GM11168 (cell line): ENCODE measurements around the gene RO60.

ENCODE experiments used
- in situ Hi-C: fragments of 300-500 bp; cut with MboI; formaldehyde crosslinking; loops from one replicate; pipeline ENCODE4 v1.12.0; 2022; ENCODE audit warnings: low sequenced_read_pairs; ENCODE audit not compliant: unreplicated experiment

RO60 gene

GRCh38 chr1:193060115-193060403, 647 bp downstream of the RO60 start:
- in situ Hi-C loops, result no loop called here

- in situ Hi-C loops, result no loop called here
These were observed 994 bp downstream of the RO60 start for GRCh38 chr1:193060406-193060805.

GRCh38 chr1:193060938-193061337, 1.5 kb downstream of the RO60 start:
- in situ Hi-C loops, result no loop called here

GRCh38 chr1:193062698-193063463, 3.5 kb downstream of the RO60 start:
- in situ Hi-C loops, result no loop called here

GRCh38 chr1:193065954-193066353, 6.5 kb downstream of the RO60 start:
- in situ Hi-C loops, result no loop called here

DNA sequence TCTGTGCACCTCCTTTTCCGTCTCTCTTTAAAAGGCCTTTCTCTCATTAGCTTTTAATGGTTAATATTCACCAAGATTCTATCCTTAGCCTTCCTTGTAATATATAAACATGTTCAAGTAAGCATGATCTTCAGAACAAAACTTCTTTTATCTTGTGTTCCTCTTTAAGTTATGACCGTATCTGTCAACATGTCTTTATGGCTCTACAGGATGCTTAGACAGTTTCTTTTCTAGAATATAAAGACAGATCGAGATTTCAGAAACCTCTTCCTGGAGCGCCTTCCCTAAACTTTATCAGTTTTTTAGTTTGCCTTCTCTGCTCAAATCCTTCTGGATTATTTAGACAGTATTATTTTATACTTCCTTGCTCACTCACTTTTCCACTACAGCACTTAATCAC, 7.2 kb downstream of the RO60 start:
- in situ Hi-C loops, result no loop called here

DNA sequence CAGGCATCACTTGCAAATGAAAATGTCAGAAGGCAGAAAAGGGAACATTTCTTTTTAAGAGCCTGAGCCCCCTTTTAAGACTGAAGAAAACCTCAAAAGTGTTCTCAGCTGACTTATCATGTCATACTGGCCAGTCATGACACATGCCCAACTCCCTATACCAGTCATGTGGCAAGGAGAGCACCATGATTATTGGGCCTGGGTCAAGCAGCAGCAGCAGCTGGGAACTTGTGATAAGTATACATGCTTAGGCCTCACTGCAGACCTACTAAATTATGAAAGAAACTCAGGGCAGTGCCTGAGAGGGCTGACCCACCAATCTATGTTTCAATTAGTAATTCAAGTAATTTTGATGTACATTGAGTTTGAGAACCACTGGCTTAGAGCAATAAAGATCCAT, 8.6 kb downstream of the RO60 start:
- in situ Hi-C loops, result no loop called here

DNA sequence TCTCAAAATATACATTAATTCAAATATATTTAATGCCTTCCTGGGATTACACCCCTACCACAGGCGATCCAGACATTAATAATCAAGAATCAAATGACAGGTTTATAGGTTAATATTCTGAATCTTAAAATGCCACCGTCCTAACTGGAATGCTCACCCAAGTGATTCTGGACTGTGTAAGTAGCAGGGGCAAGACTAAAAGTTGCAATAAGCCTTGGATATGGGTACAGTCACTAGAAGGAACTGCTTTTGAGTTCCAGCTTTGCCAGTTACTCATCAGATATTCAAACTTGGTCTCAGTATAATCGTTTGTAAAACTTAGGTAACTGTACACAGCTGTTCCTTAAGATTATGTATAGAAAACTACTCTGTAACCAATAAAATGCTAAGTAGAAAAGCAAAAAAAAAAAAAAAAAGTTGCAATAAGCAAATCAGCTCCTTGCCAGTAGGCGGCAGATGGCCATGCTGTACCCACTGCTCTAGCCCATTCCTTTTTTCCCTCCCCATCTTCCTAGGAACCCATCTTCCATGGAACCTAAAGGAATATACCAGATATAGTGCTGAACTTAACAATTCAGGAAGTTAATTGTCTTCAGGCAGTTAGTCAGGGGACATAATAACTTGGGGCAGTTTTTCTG, 10.5 kb downstream of the RO60 start:
- in situ Hi-C loops, result no loop called here

GRCh38 chr1:193070386-193070753, 11.0 kb downstream of the RO60 start:
- in situ Hi-C loops, result no loop called here

GRCh38 chr1:193070942-193071341, 11.5 kb downstream of the RO60 start:
- in situ Hi-C loops, result no loop called here

- in situ Hi-C loops, result no loop called here
These were observed 18.6 kb downstream of the RO60 start for GRCh38 chr1:193077991-193078390.

DNA sequence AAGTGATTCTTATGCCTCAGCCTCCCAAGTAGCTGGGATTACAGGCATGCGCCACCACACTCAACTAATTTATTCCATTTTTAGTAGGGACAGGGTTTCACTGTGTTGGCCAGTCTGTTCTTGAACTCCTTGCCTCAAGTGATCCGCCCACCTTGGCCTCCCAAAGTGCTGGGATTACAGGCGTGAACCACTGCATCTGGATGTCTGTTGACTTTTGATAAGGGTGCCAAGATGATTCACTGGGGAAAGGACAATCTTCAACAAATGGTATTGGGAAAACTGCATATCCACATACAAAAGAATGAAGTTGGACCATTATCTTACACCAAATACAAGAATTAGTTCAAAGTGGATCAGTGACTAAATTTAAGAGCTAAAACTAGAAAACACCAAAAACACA, 19.8 kb downstream of the RO60 start:
- in situ Hi-C loops, result no loop called here

GRCh38 chr1:193083365-193084088, 24.1 kb downstream of the RO60 start:
- in situ Hi-C loops, result no loop called here

DNA sequence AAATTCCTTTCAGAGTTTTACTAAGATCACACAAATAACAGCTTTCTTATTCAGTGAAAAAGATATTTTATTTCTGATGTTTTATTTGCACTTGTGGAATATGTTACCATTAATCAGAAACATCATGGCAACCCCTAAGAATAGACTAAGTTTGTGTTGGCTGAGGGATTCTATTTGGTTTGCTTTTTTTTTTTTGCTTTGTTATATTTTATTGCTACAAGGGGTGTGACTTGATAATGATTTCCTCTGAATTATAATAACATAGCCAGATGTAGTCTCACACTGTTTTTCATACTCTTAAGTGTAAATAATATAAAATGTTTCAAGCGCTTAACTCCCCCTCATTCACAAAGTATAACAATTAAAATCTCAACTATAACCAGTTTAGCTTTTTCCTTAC, 25.9 kb downstream of the RO60 start:
- in situ Hi-C loops, result no loop called here

DNA sequence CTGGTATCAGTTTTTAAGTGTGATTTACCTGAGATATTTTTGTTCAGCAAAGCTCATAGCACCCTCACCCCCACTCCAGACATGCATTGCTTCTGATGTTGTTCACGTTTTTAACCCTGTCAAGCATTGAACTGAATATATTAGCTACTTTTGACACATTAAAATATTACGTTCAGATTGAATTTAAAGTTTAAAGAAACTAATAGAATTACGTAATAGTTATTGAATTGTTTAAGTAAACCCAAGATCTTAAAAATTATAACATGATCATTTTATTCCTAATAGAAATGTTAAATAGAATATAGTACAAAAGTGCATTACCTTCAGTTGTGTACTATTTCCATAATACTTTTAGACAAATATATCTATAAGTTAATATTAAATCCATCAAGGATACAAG, 26.9 kb downstream of the RO60 start:
- in situ Hi-C loops, result no loop called here

DNA sequence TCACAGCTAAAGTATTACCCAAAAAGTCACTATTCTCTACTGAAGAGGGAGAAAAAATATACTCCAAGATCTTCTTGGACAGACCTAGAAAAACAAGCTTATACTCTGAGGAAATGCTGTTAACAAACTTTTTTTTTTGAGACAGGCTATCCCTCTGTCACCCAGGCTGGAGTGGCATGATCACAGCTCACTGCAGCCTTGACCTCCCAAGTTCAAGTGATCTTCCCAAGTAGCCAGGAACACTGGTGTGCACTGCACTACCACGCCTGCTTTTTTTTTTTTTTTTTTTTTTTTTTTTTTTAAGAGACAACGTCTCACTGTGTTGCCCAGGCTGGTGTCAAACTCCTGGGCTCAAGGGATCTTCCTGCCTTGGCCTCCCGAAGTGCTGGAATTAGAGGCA, 28.5 kb downstream of the RO60 start:
- in situ Hi-C loops, result no loop called here

GRCh38 chr1:193090865-193091264, 31.5 kb downstream of the RO60 start:
- in situ Hi-C loops, result no loop called here

DNA sequence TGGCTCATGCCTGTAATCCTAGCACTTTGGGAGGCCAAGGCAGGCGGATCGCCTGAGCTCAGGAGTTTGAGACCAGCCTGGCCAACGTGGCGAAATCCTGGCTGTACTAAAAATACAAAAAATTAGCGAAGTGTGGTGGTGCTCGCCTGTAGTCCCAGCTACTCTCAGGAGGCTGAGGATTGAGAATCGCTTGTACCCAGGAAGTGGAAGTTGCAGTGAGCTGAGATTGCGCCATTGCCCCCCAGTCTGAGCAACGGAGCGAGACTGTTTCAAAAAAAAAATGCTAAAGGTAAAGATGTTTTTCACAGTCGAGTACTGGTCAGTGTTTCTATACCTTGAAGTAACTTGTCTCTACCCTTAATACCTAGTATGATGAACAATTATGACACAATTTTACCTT, 34.7 kb downstream of the RO60 start:
- in situ Hi-C loops, result no loop called here

GRCh38 chr1:193102662-193103061, 43.2 kb downstream of the RO60 start:
- in situ Hi-C loops, result no loop called here

- in situ Hi-C loops, result no loop called here
These were observed 44.5 kb downstream of the RO60 start for GRCh38 chr1:193103759-193104501.

GRCh38 chr1:193104502-193104906, 45.1 kb downstream of the RO60 start:
- in situ Hi-C loops, result no loop called here
